ENCODE data around the gene ZBTB47. TPM values are rescaled to one million over a fixed set of nuclear protein-coding genes. Genes with fewer than 3 reads are reported as not detected.

Gene ZBTB47
- total RNA-seq, 1 experiment from 2014 or later, result 9.5 TPM

GRCh38 chr3:42690191-42690590 is 36.7 kb downstream of the ZBTB47 start:
- Histone ChIP-seq H3K27me3 (ENCODE audit: low read length) (no peaks in the 10 kb centered on the region), H3K4me1 (ENCODE audit: insufficient read depth, low read length) (no peaks in the 10 kb centered on the region), H3K79me2 (ENCODE audit: low read length) (no peaks in the 10 kb centered on the region), H3K9ac (ENCODE audit: low read length) (no peak overlapping the region), H3F3A (ENCODE audit: low read length, unreplicated experiment) (no peaks in the 10 kb centered on the region), H3K4me2 (ENCODE audit: low read length) (no peak overlapping the region), H3K36me3 (ENCODE audit: low read depth, low read length) (no peaks in the 10 kb centered on the region), H2AFZ (ENCODE audit: low read length) (no peak overlapping the region), H3K4me3 (ENCODE audit: low read length) (no peak overlapping the region), H3K9me2 (replicated peaks; ENCODE audit: low read length) (no peaks in the 10 kb centered on the region), H3K9me3 (ENCODE audit: low read length) (no peaks in the 10 kb centered on the region), H3K27ac (ENCODE audit: low read length) (no peak overlapping the region), H4K20me1 (ENCODE audit: low read length) (no peaks in the 10 kb centered on the region)
- no peak for TF ChIP-seq EZH2 (IDR thresholded peaks at IDR 0.05; ENCODE audit: low read length, unreplicated experiment)
- ATAC-seq (no peak), DNase-seq (no peak)
- POLR2A ChIA-PET (ENCODE audit: unreplicated experiment), result no interaction called here
- no TSS peak for BruUV-seq (replicated peaks)
- CTCF ChIA-PET, result no interaction called here
- intact Hi-C loops (cut with micrococcal nuclease), result no loop called here

- BruUV-seq (replicated peaks), result no TSS peak
- Histone ChIP-seq H3K27ac (ENCODE audit: low read length) (no peak overlapping the region), H3K4me2 (ENCODE audit: low read length) (no peak overlapping the region), H3K4me1 (ENCODE audit: insufficient read depth, low read length) (no peaks in the 10 kb centered on the region), H3K36me3 (ENCODE audit: low read depth, low read length) (no peaks in the 10 kb centered on the region), H3K9me2 (replicated peaks; ENCODE audit: low read length) (no peaks in the 10 kb centered on the region), H3K27me3 (ENCODE audit: low read length) (no peaks in the 10 kb centered on the region), H3K9ac (ENCODE audit: low read length) (no peak overlapping the region), H3K9me3 (ENCODE audit: low read length) (no peaks in the 10 kb centered on the region), H2AFZ (ENCODE audit: low read length) (no peak overlapping the region), H3K79me2 (ENCODE audit: low read length) (no peaks in the 10 kb centered on the region), H4K20me1 (ENCODE audit: low read length) (no peaks in the 10 kb centered on the region), H3K4me3 (ENCODE audit: low read length) (no peak overlapping the region), H3F3A (ENCODE audit: low read length, unreplicated experiment) (no peaks in the 10 kb centered on the region)
- intact Hi-C loops (cut with micrococcal nuclease), result no loop called here
- TF ChIP-seq EZH2 (IDR thresholded peaks at IDR 0.05; ENCODE audit: low read length, unreplicated experiment) (no peak), CTCF (conservative IDR thresholded peaks at IDR 0.05; ENCODE audit: low read depth, low read length) (no peak), EZH2phosphoT487 (IDR thresholded peaks at IDR 0.05; ENCODE audit: borderline replicate concordance, low read length) (no peak)
- ChIA-PET CTCF (no interaction called here), POLR2A (ENCODE audit: unreplicated experiment) (no interaction called here)
- no peak for ATAC-seq
- DNase-seq, result no peak
Observed at GRCh38 chr3:42690766-42691680, 37.5 kb downstream of the ZBTB47 start.

- no TSS peak for BruUV-seq (replicated peaks)
- no peak for ATAC-seq
- Histone ChIP-seq H3K4me3 (ENCODE audit: low read length) (no peak overlapping the region), H3K36me3 (ENCODE audit: low read depth, low read length) (no peaks in the 10 kb centered on the region), H3K79me2 (ENCODE audit: low read length) (no peaks in the 10 kb centered on the region), H3K9ac (ENCODE audit: low read length) (no peak overlapping the region), H3K27me3 (ENCODE audit: low read length) (no peaks in the 10 kb centered on the region), H3K27ac (ENCODE audit: low read length) (no peak overlapping the region), H3K9me2 (replicated peaks; ENCODE audit: low read length) (no peaks in the 10 kb centered on the region), H4K20me1 (ENCODE audit: low read length) (no peaks in the 10 kb centered on the region), H3F3A (ENCODE audit: low read length, unreplicated experiment) (no peaks in the 10 kb centered on the region), H3K9me3 (ENCODE audit: low read length) (no peaks in the 10 kb centered on the region), H2AFZ (ENCODE audit: low read length) (no peak overlapping the region), H3K4me1 (ENCODE audit: insufficient read depth, low read length) (no peaks in the 10 kb centered on the region), H3K4me2 (ENCODE audit: low read length) (no peak overlapping the region)
- ChIA-PET CTCF (no interaction called here), POLR2A (ENCODE audit: unreplicated experiment) (no interaction called here)
- DNase-seq, result no peak
- intact Hi-C loops (cut with micrococcal nuclease), result no loop called here
- TF ChIP-seq CTCF (conservative IDR thresholded peaks at IDR 0.05; ENCODE audit: low read depth, low read length) (no peak), EZH2 (IDR thresholded peaks at IDR 0.05; ENCODE audit: low read length, unreplicated experiment) (no peak), EZH2phosphoT487 (IDR thresholded peaks at IDR 0.05; ENCODE audit: borderline replicate concordance, low read length) (no peak)
Observed at GRCh38 chr3:42691816-42692666, 38.5 kb downstream of the ZBTB47 start.

Data from PC-3 (cell line).